ENCODE results near the gene TBC1D4. TPM values are rescaled to one million over a fixed set of nuclear protein-coding genes. Genes with fewer than 3 reads are reported as not detected.

The TBC1D4 gene
- polyA plus RNA-seq, 1 of the 3 experiments (the other 2 are of a cell fraction), result 8.8 TPM

- H3K27ac ChIP-seq (ENCODE audit: low read depth in 2 of 2, low read length in 1 of 2), result no peak overlapping the region
- WGBS (ENCODE audit: low lambda C conversion rate), result 51% methylated on average over 1 of the region's 1 CpG
- H2AFZ ChIP-seq (ENCODE audit: low read depth), result no peak overlapping the region
- H4K20me1 ChIP-seq (ENCODE audit: insufficient read depth), result no peaks in the 10 kb centered on the region
- DNase-seq, result no peak
- H3F3A ChIP-seq (replicated peaks; ENCODE audit: insufficient read depth), result no peaks in the 10 kb centered on the region
- H3K9ac ChIP-seq, result no peak overlapping the region
- no peaks in the 10 kb centered on the region for H3K9me2 ChIP-seq
- POLR2A ChIA-PET, result no interaction called here
- TF ChIP-seq FOSL2 (IDR thresholded peaks at IDR 0.05; ENCODE audit: borderline replicate concordance, low read depth) (no peak), RFX5 (IDR thresholded peaks at IDR 0.05; ENCODE audit: low read length) (no peak)
- H3K4me3 ChIP-seq (ENCODE audit: low read depth in 2 of 2, low read length in 1 of 2), result no peak overlapping the region
- H3K27me3 ChIP-seq (ENCODE audit: insufficient read depth), result no peaks in the 10 kb centered on the region
- peaks cover 2 to 14% of the 10 kb centered on the region in 2 experiments; a peak in 2 of 4 replicates for H3K4me1 ChIP-seq (ENCODE audit: control insufficient read depth in 1 of 2, insufficient read depth in 2 of 2, low read depth in 1 of 2, low read length in 1 of 2)
- H3K9me3 ChIP-seq, result no peaks in the 10 kb centered on the region
- CTCF ChIA-PET, result interaction anchor here (1.0 kb wide), 1 partner anchor 15 kb away, joined by 3 read pairs; no protein-coding TSS in a partner anchor
- no peaks in the 10 kb centered on the region for H3K79me2 ChIP-seq (ENCODE audit: insufficient read depth)
- H3K4me2 ChIP-seq, result no peak overlapping the region
- H3K36me3 ChIP-seq (replicated peaks in 1 of 2; ENCODE audit: control insufficient read depth in 1 of 2, insufficient read depth in 2 of 2, low read length in 1 of 2), result peaks cover 0 to 7% of the 10 kb centered on the region in 2 experiments
Measured at GRCh38 chr13:75316427-75316826, 165.5 kb downstream of the TBC1D4 start.

GRCh38 chr13:75312884-75313520, 169.0 kb downstream of the TBC1D4 start:
- Histone ChIP-seq H3K4me1 (ENCODE audit: control insufficient read depth in 1 of 2, insufficient read depth in 2 of 2, low read depth in 1 of 2, low read length in 1 of 2) (peaks cover 0 to under 1% of the 10 kb centered on the region in 2 experiments; a peak in 2 of 4 replicates), H3K4me2 (no peak overlapping the region), H2AFZ (ENCODE audit: low read depth) (no peak overlapping the region), H3K9ac (no peak overlapping the region), H3K27me3 (ENCODE audit: insufficient read depth) (no peaks in the 10 kb centered on the region), H3K4me3 (ENCODE audit: low read depth in 2 of 2, low read length in 1 of 2) (no peak overlapping the region), H3K27ac (ENCODE audit: low read depth in 2 of 2, low read length in 1 of 2) (no peak overlapping the region), H3K9me2 (no peaks in the 10 kb centered on the region), H3F3A (replicated peaks; ENCODE audit: insufficient read depth) (peaks cover 4% of the 10 kb centered on the region), H4K20me1 (ENCODE audit: insufficient read depth) (no peaks in the 10 kb centered on the region), H3K79me2 (ENCODE audit: insufficient read depth) (no peaks in the 10 kb centered on the region), H3K9me3 (no peaks in the 10 kb centered on the region), H3K36me3 (replicated peaks in 1 of 2; ENCODE audit: control insufficient read depth in 1 of 2, insufficient read depth in 2 of 2, low read length in 1 of 2) (peaks cover 3 to 18% of the 10 kb centered on the region in 2 experiments)
- POLR2A ChIA-PET, result no interaction called here
- CTCF ChIA-PET, result no interaction called here
- 100% methylated on average over 2 of the region's 2 CpGs for WGBS (ENCODE audit: low lambda C conversion rate)
- DNase-seq, result no peak
- no peak for TF ChIP-seq CHD2 (IDR thresholded peaks at IDR 0.05; ENCODE audit: low read length, partially characterized antibody)
- TF ChIP-seq SMC3 (IDR thresholded peaks at IDR 0.05; ENCODE audit: low read depth, low read length), result no peak
- no peak for TF ChIP-seq IRF3 (IDR thresholded peaks at IDR 0.05; ENCODE audit: low read depth, low read length)
- TF ChIP-seq TAF1 (IDR thresholded peaks at IDR 0.05; ENCODE audit: borderline replicate concordance, low read depth, low read length), result no peak
- TF ChIP-seq REST (IDR thresholded peaks at IDR 0.05; ENCODE audit: low read depth, low read length), result no peak
- no peak for TF ChIP-seq RAD21 (IDR thresholded peaks at IDR 0.05; ENCODE audit: low read length)
- no peak for TF ChIP-seq POLR2AphosphoS5 (IDR thresholded peaks at IDR 0.05; ENCODE audit: low read depth, low read length)
- no peak for TF ChIP-seq GATA2 (CRISPR knock-in tag; IDR thresholded peaks at IDR 0.05)
- no peak for TF ChIP-seq MXI1 (IDR thresholded peaks at IDR 0.05; ENCODE audit: low read depth, low read length)

Data from SK-N-SH (cell line).